WTC11 (cell line): ENCODE measurements around the gene ZNF576. TPM values are rescaled to one million over a fixed set of nuclear protein-coding genes. Genes with fewer than 3 reads are reported as not detected.

Experiments used
- ATAC-seq: fragments of 200-7000 bp; cut with Tn5 transposase; 2 replicates; pipeline ENCODE4 v1.10.0; 2021; ENCODE audit warnings: mild to moderate bottlenecking, moderate library complexity
- CTCF ChIA-PET: fragments of 300-600 bp; sonication (Branson Sonifier 250); formaldehyde crosslinking; loops from one replicate; lab custom pipeline; 2021; ENCODE audit warnings: antibody characterized with exemption; lab: Charles Lee
- POLR2A ChIA-PET: fragments of 350-600 bp; sonication (Branson Sonifier 250); formaldehyde crosslinking; loops from one replicate; lab custom pipeline; 2021; ENCODE audit warnings: antibody characterized with exemption; lab: Charles Lee
- DNase-seq: peaks from one replicate; pipeline ENCODE4 v3.0.0; 2021; ENCODE audit warnings: low spot score
- H3K27ac Mint-ChIP-seq: 2 replicates; pipeline ENCODE4 v1.8.0; 2021; ENCODE audit warnings: mixed read lengths
- H3K27me3 Mint-ChIP-seq: 2 replicates; pipeline ENCODE4 v1.8.0; 2021; ENCODE audit warnings: low read depth, mild to moderate bottlenecking, moderate library complexity, mixed read lengths
- H3K36me3 Mint-ChIP-seq: 2 replicates; pipeline ENCODE4 v1.8.0; 2021; ENCODE audit warnings: mixed read lengths
- H3K4me1 Mint-ChIP-seq: 2 replicates; pipeline ENCODE4 v1.8.0; 2022; ENCODE audit warnings: mixed read lengths
- H3K4me3 Mint-ChIP-seq: 2 replicates; pipeline ENCODE4 v1.8.0; 2021; ENCODE audit warnings: mild to moderate bottlenecking, moderate library complexity, mixed read lengths
- H3K9me3 Mint-ChIP-seq: 2 replicates; pipeline ENCODE4 v1.8.0; 2021; ENCODE audit warnings: mixed read lengths
- CBFB ChIP-seq: sonication (generic); formaldehyde crosslinking; IDR thresholded peaks from 2 replicates; pipeline ENCODE4 v1.8.1; 2022; ENCODE audit warnings: mild to moderate bottlenecking, low read depth, missing genetic modification reagents
- CREB1 ChIP-seq: sonication (generic); formaldehyde crosslinking; IDR thresholded peaks from 2 replicates; pipeline ENCODE4 v1.8.0; 2023; ENCODE audit warnings: mild to moderate bottlenecking, missing genetic modification reagents
- ESRRA ChIP-seq: sonication (generic); formaldehyde crosslinking; IDR thresholded peaks from 2 replicates; pipeline ENCODE4 v1.8.1; 2022; ENCODE audit warnings: mild to moderate bottlenecking, missing genetic modification reagents, borderline replicate concordance
- FOXJ3 ChIP-seq: sonication (generic); formaldehyde crosslinking; IDR thresholded peaks from 2 replicates; pipeline ENCODE4 v1.9.0; 2021; ENCODE audit warnings: missing genetic modification reagents, mild to moderate bottlenecking, borderline replicate concordance
- GTF2I ChIP-seq: fragments of 250-450 bp; sonication (Bioruptor Pico); conservative IDR thresholded peaks from 2 replicates; pipeline ENCODE4 v1.4.0; 2021; ENCODE audit warnings: mild to moderate bottlenecking
- HMGA2 ChIP-seq: fragments of 250-450 bp; sonication (Bioruptor Pico); IDR thresholded peaks from 2 replicates; pipeline ENCODE4 v1.4.0; 2021; ENCODE audit warnings: mild to moderate bottlenecking, moderate library complexity
- JAZF1 ChIP-seq: fragments of 250-450 bp; sonication (Bioruptor Pico); IDR thresholded peaks from 2 replicates; pipeline ENCODE4 v1.9.0; 2021; ENCODE audit warnings: moderate library complexity, mild to moderate bottlenecking, inconsistent platforms
- NFATC4 ChIP-seq: fragments of 250-450 bp; sonication (Bioruptor Pico); IDR thresholded peaks from 2 replicates; pipeline ENCODE4 v1.9.0; 2021; ENCODE audit warnings: mild to moderate bottlenecking
- NR1H2 ChIP-seq: sonication (generic); formaldehyde crosslinking; IDR thresholded peaks from 2 replicates; pipeline ENCODE4 v1.9.0; 2021; ENCODE audit warnings: mild to moderate bottlenecking, moderate library complexity, missing genetic modification reagents
- NR3C1 ChIP-seq: sonication (generic); formaldehyde crosslinking; conservative IDR thresholded peaks from 2 replicates; pipeline ENCODE4 v1.8.1; 2023; ENCODE audit warnings: low read depth, mild to moderate bottlenecking, missing genetic modification reagents
- PRRX2 ChIP-seq: fragments of 250-450 bp; sonication (Bioruptor Pico); IDR thresholded peaks from 2 replicates; pipeline ENCODE4 v1.8.0; 2021; ENCODE audit warnings: mild to moderate bottlenecking
- SOX15 ChIP-seq: fragments of 250-450 bp; sonication (Bioruptor Pico); IDR thresholded peaks from 2 replicates; pipeline ENCODE4 v1.9.0; 2021; ENCODE audit warnings: mild to moderate bottlenecking
- ZNF232 ChIP-seq: sonication (generic); formaldehyde crosslinking; IDR thresholded peaks from 2 replicates; pipeline ENCODE4 v1.8.0; 2022; ENCODE audit warnings: mild to moderate bottlenecking, missing genetic modification reagents
- ZNF317 ChIP-seq: sonication (generic); formaldehyde crosslinking; IDR thresholded peaks from 2 replicates; pipeline ENCODE4 v1.8.1; 2023; ENCODE audit warnings: low read depth, mild to moderate bottlenecking, moderate library complexity, missing genetic modification reagents, borderline replicate concordance
- ZNF671 ChIP-seq: fragments of 250-450 bp; sonication (Bioruptor Pico); IDR thresholded peaks from 2 replicates; pipeline ENCODE4 v1.8.0; 2021; ENCODE audit warnings: mild to moderate bottlenecking
- total RNA-seq: library from RNA; stranded (reverse); gene quantifications from 3 replicates; pipeline ENCODE4 v1.2.3, GENCODE V29; 2021
- TF ChIP-seq, protein P1 (sequence below): fragments of 250-450 bp; sonication (Bioruptor Pico); IDR thresholded peaks from 2 replicates; pipeline ENCODE4 v1.8.0; 2021; ENCODE audit warnings: mild to moderate bottlenecking
- TF ChIP-seq, protein P2 (sequence below): sonication (generic); formaldehyde crosslinking; IDR thresholded peaks from 2 replicates; pipeline ENCODE4 v1.8.0; 2022; ENCODE audit warnings: mild to moderate bottlenecking, missing genetic modification reagents
- TF ChIP-seq, protein P3 (sequence below): sonication (generic); formaldehyde crosslinking; IDR thresholded peaks from 2 replicates; pipeline ENCODE4 v1.8.1; 2022; ENCODE audit warnings: mild to moderate bottlenecking, moderate library complexity, missing genetic modification reagents
- TF ChIP-seq, protein P4 (sequence below): fragments of 200-600 bp; IDR thresholded peaks from 2 replicates; pipeline ENCODE4 v1.8.0; 2022; ENCODE audit warnings: antibody characterized with exemption
- TF ChIP-seq, protein P5 (sequence below): fragments of 250-450 bp; sonication (Bioruptor Pico); IDR thresholded peaks from 2 replicates; pipeline ENCODE4 v1.9.0; 2021; ENCODE audit warnings: mild to moderate bottlenecking
- TF ChIP-seq, protein P6 (sequence below): fragments of 250-450 bp; sonication (Bioruptor Pico); IDR thresholded peaks from 2 replicates; pipeline ENCODE4 v1.9.0; 2021; ENCODE audit warnings: moderate library complexity, mild to moderate bottlenecking, inconsistent platforms, borderline replicate concordance
- TF ChIP-seq, protein P7 (sequence below): sonication (generic); formaldehyde crosslinking; IDR thresholded peaks from 2 replicates; pipeline ENCODE4 v1.8.0; 2022; ENCODE audit warnings: mild to moderate bottlenecking, missing genetic modification reagents

Gene ZNF576
- total RNA-seq, 1 experiment from 2014 or later, result 15.9 TPM

DNA sequence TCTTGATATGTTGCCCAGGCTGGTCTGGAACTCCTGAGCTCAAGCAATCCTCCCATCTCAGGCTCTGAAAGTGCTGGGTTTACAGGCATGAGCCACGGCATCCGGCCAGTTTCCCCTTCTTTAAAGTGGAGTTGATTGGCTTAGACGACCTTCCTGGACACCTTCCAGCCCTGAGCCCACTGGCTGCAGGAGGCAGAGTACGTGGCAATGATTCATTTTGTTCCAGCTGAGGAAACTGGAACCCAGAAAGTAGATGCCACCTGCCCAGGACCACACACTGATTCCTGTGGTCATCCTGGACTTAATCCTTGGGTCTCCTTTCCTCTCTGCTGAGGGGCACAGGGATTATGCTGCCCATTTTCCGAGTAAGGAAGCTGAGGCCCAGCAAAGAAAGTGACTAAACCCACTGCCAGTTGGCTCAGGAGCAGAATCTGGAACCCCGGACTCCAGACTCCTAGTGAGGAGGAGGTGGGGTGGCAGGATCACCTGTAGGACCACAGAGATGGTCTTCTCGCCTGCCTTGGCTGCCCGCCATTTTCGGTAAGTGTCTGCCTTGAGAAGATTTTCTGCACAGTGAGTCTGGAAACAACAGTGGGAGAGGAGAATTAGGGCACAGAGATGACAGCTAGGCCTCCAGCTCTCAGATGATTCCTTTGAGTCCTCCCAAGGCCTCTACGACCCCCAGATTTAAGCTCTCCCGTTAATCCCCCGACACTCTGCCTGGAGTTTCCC is 21.8 kb upstream of the ZNF576 start:
- H3K36me3 Mint-ChIP-seq, result no peaks in the 10 kb centered on the region; the same call in 1 of the 2 replicates
- ChIA-PET POLR2A (interaction anchor here (1.0 kb wide), 1 partner anchor 20 kb away, joined by 4 read pairs; no protein-coding TSS in a partner anchor), CTCF (interaction anchor here (0.6 to 2.8 kb wide), 6 partner anchors 12 to 1182 kb away, joined by 3 to 18 read pairs (median 4); partner anchors contain the start of genes IRGQ and ZNF576)
- no peak for ATAC-seq
- peaks cover 33% of the 10 kb centered on the region for H3K4me1 Mint-ChIP-seq
- H3K27me3 Mint-ChIP-seq, result no peaks in the 10 kb centered on the region; the same call in none of the 2 replicates
- DNase-seq, result no peak
- TF ChIP-seq NR1H2 (CRISPR knock-in tag), result no peak
- TF ChIP-seq CREB1, result no peak
- TF ChIP-seq CBFB, result no peak
- no peak for TF ChIP-seq HMGA2 (CRISPR knock-in tag)
- TF ChIP-seq JAZF1 (CRISPR knock-in tag), result no peak
- TF ChIP-seq PRRX2 (CRISPR knock-in tag), result no peak
- TF ChIP-seq, protein P1, sequence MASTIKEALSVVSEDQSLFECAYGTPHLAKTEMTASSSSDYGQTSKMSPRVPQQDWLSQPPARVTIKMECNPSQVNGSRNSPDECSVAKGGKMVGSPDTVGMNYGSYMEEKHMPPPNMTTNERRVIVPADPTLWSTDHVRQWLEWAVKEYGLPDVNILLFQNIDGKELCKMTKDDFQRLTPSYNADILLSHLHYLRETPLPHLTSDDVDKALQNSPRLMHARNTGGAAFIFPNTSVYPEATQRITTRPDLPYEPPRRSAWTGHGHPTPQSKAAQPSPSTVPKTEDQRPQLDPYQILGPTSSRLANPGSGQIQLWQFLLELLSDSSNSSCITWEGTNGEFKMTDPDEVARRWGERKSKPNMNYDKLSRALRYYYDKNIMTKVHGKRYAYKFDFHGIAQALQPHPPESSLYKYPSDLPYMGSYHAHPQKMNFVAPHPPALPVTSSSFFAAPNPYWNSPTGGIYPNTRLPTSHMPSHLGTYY (CRISPR knock-in tag), result no peak
- TF ChIP-seq ZNF232 (CRISPR knock-in tag), result no peak
- TF ChIP-seq ESRRA, result no peak
- TF ChIP-seq FOXJ3 (CRISPR knock-in tag), result no peak
- no peak for TF ChIP-seq ZNF671 (CRISPR knock-in tag)
- no peak for TF ChIP-seq NFATC4 (CRISPR knock-in tag)
- TF ChIP-seq, protein P2, sequence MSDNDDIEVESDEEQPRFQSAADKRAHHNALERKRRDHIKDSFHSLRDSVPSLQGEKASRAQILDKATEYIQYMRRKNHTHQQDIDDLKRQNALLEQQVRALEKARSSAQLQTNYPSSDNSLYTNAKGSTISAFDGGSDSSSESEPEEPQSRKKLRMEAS (CRISPR knock-in tag), result no peak
- TF ChIP-seq, protein P3, sequence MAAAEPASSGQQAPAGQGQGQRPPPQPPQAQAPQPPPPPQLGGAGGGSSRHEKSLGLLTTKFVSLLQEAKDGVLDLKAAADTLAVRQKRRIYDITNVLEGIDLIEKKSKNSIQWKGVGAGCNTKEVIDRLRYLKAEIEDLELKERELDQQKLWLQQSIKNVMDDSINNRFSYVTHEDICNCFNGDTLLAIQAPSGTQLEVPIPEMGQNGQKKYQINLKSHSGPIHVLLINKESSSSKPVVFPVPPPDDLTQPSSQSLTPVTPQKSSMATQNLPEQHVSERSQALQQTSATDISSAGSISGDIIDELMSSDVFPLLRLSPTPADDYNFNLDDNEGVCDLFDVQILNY (CRISPR knock-in tag), result no peak
- H3K4me3 Mint-ChIP-seq, result peak overlapping the region; percentile 96
- no peaks in the 10 kb centered on the region for H3K9me3 Mint-ChIP-seq
- H3K27ac Mint-ChIP-seq, result peak overlapping the region; percentile 91; the same call in 1 of the 2 replicates

DNA sequence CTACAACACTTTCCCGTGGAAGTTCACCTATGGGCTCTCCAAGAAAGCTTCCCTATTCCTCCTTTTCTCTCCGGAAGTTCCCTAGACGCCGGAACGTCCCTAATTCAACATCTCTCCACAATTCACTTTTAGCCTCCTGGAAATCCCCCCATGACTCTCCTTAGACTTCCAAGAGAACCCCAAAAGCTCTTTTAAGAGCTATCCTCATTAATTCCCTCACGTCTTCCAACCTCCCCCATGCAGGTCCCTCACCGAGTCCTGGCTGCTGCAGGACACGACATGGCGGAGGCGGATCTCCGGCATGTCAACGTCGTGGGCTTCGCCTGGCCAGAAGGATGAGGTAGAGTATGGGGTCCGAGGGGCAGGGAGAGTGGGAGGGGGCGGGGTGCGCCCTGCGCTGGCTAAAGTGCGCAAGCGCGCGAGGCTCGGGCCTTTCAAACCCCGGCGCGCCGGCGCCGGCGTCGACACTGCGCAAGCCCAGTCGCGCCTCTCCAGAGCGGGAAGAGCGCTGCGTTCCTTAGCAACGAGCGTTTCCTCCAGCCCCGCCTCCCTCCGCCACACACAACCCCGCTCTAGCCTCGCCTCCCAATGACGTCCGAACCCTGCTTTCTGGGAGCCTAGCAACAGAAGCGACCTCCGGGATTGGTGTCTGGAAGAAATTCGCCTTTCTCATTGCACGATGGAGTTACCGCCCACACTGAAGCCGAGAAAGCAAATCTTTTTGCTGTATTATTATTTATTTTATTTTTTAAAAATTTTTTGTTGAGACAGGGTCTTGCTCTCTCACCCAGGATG is 21.0 kb upstream of the ZNF576 start, which contains the start of the genes PINLYP and XRCC1:
Gene PINLYP, plus strand, starts transcription at position 646 of the 795 bp plus-strand sequence. CDS start 1,391 bp downstream, outside the sequence.
Gene XRCC1, minus strand, starts transcription at position 372 of the 795 bp plus-strand sequence. Its CDS starts 69 bp downstream, at position 303.
- no peaks in the 10 kb centered on the region; the same call in 1 of the 2 replicates for H3K36me3 Mint-ChIP-seq
- no peaks in the 10 kb centered on the region; the same call in none of the 2 replicates for H3K27me3 Mint-ChIP-seq
- CTCF ChIA-PET, result interaction anchor here (0.6 to 2.8 kb wide), 8 partner anchors 11 to 1182 kb away, joined by 3 to 18 read pairs (median 4); partner anchors contain the start of genes IRGQ and ZNF576
- ATAC-seq (peak; percentile 96), DNase-seq (peak; percentile 97)
- H3K9me3 Mint-ChIP-seq, result no peaks in the 10 kb centered on the region
- H3K27ac Mint-ChIP-seq, result peak within 1 kb of the TSS; percentile 91
- POLR2A ChIA-PET, result interaction anchor here (1.0 kb wide), 1 partner anchor 19 kb away, joined by 4 read pairs; no protein-coding TSS in a partner anchor
- peaks cover 33% of the 10 kb centered on the region for H3K4me1 Mint-ChIP-seq
- peak within 1 kb of the TSS; percentile 96 for H3K4me3 Mint-ChIP-seq
- TF ChIP-seq, protein P4, sequence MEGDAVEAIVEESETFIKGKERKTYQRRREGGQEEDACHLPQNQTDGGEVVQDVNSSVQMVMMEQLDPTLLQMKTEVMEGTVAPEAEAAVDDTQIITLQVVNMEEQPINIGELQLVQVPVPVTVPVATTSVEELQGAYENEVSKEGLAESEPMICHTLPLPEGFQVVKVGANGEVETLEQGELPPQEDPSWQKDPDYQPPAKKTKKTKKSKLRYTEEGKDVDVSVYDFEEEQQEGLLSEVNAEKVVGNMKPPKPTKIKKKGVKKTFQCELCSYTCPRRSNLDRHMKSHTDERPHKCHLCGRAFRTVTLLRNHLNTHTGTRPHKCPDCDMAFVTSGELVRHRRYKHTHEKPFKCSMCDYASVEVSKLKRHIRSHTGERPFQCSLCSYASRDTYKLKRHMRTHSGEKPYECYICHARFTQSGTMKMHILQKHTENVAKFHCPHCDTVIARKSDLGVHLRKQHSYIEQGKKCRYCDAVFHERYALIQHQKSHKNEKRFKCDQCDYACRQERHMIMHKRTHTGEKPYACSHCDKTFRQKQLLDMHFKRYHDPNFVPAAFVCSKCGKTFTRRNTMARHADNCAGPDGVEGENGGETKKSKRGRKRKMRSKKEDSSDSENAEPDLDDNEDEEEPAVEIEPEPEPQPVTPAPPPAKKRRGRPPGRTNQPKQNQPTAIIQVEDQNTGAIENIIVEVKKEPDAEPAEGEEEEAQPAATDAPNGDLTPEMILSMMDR, result no peak
- TF ChIP-seq CBFB (no peak), CREB1 (no peak), NR3C1 (CRISPR knock-in tag) (no peak), ZNF317 (CRISPR knock-in tag) (no peak), SOX15 (no peak), GTF2I (no peak)
- TF ChIP-seq, protein P5, sequence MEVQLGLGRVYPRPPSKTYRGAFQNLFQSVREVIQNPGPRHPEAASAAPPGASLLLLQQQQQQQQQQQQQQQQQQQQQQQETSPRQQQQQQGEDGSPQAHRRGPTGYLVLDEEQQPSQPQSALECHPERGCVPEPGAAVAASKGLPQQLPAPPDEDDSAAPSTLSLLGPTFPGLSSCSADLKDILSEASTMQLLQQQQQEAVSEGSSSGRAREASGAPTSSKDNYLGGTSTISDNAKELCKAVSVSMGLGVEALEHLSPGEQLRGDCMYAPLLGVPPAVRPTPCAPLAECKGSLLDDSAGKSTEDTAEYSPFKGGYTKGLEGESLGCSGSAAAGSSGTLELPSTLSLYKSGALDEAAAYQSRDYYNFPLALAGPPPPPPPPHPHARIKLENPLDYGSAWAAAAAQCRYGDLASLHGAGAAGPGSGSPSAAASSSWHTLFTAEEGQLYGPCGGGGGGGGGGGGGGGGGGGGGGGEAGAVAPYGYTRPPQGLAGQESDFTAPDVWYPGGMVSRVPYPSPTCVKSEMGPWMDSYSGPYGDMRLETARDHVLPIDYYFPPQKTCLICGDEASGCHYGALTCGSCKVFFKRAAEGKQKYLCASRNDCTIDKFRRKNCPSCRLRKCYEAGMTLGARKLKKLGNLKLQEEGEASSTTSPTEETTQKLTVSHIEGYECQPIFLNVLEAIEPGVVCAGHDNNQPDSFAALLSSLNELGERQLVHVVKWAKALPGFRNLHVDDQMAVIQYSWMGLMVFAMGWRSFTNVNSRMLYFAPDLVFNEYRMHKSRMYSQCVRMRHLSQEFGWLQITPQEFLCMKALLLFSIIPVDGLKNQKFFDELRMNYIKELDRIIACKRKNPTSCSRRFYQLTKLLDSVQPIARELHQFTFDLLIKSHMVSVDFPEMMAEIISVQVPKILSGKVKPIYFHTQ (CRISPR knock-in tag), result no peak
- TF ChIP-seq, protein P3 (CRISPR knock-in tag), result peak; percentile 74; the same call in 1 of the 2 replicates
- TF ChIP-seq, protein P6, sequence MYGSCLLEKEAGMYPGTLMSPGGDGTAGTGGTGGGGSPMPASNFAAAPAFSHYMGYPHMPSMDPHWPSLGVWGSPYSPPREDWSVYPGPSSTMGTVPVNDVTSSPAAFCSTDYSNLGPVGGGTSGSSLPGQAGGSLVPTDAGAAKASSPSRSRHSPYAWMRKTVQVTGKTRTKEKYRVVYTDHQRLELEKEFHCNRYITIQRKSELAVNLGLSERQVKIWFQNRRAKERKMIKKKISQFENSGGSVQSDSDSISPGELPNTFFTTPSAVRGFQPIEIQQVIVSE, result no peak
- TF ChIP-seq, protein P7, sequence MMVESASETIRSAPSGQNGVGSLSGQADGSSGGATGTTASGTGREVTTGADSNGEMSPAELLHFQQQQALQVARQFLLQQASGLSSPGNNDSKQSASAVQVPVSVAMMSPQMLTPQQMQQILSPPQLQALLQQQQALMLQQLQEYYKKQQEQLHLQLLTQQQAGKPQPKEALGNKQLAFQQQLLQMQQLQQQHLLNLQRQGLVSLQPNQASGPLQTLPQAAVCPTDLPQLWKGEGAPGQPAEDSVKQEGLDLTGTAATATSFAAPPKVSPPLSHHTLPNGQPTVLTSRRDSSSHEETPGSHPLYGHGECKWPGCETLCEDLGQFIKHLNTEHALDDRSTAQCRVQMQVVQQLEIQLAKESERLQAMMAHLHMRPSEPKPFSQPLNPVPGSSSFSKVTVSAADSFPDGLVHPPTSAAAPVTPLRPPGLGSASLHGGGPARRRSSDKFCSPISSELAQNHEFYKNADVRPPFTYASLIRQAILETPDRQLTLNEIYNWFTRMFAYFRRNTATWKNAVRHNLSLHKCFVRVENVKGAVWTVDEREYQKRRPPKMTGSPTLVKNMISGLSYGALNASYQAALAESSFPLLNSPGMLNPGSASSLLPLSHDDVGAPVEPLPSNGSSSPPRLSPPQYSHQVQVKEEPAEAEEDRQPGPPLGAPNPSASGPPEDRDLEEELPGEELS (CRISPR knock-in tag), result 0 out of 2 replicates have a peak, but pooled peaks have one; percentile 25
